Left renal pelvis (tissue), 4 donors: ENCODE data around the gene SPATA18. TPM values are rescaled to one million over a fixed set of nuclear protein-coding genes. Genes with fewer than 3 reads are reported as not detected.
"Not testable (repeated sequence)": the region's sequence is repeated elsewhere in the genome, so short reads cannot be mapped to it uniquely, and the experiment has no call there.

Source experiments
- DNase-seq, 4 donors: peaks; one replicate each; pipeline ENCODE4 v3.0.0-alpha.2; 2013; ENCODE audit warnings: low read depth in 4 of 4, low spot score in 3 of 4
- polyA plus RNA-seq, 4 donors: library from polyadenylated mRNA; unstranded; fragments of 120-200 nt; gene quantifications; one replicate each; pipeline ENCODE4 v1.2.1, GENCODE V29; 2013; ENCODE audit not compliant: insufficient read length in 4 of 4

SPATA18 gene
- polyA plus RNA-seq, 4 donors: 1.3 to 1.8 (median 1.5) TPM

- no peak for DNase-seq
These were observed 54.2 kb downstream of the SPATA18 start for GRCh38 chr4:52105276-52105675.

GRCh38 chr4:52106191-52106590 lies 55.1 kb downstream of the SPATA18 start:
- no peak for DNase-seq

- no peak for DNase-seq
These were observed 55.6 kb downstream of the SPATA18 start for GRCh38 chr4:52106660-52107059.

GRCh38 chr4:52107336-52107735 lies 56.2 kb downstream of the SPATA18 start:
- no peak for DNase-seq

- DNase-seq: no peak
These were observed 56.6 kb downstream of the SPATA18 start for GRCh38 chr4:52107745-52108144.

- no peak for DNase-seq
These were observed 59.1 kb downstream of the SPATA18 start for GRCh38 chr4:52110171-52110570.

GRCh38 chr4:52111995-52112394 lies 60.9 kb downstream of the SPATA18 start:
- no peak for DNase-seq

- DNase-seq: no peak
These were observed 61.3 kb downstream of the SPATA18 start for GRCh38 chr4:52112411-52112810.

- no peak for DNase-seq
These were observed 65.5 kb downstream of the SPATA18 start for GRCh38 chr4:52116641-52117040.

- no peak for DNase-seq
These were observed 75.1 kb downstream of the SPATA18 start for GRCh38 chr4:52126226-52126625.

GRCh38 chr4:52126966-52127365 lies 75.9 kb downstream of the SPATA18 start:
- no peak for DNase-seq

- DNase-seq: no peak
These were observed 84.1 kb downstream of the SPATA18 start for GRCh38 chr4:52135171-52135570.

GRCh38 chr4:52137152-52137551 lies 86.0 kb downstream of the SPATA18 start:
- not testable (repeated sequence) for DNase-seq

GRCh38 chr4:52142816-52143215 lies 91.7 kb downstream of the SPATA18 start:
- no peak for DNase-seq

GRCh38 chr4:52143815-52144214 lies 92.7 kb downstream of the SPATA18 start:
- no peak for DNase-seq

- no peak for DNase-seq
These were observed 93.3 kb downstream of the SPATA18 start for GRCh38 chr4:52144372-52144771.

Other genes with a start within 250 kb of the SPATA18 start
- 10 to 100 TPM; 40.4 to 64.5 (median 62.4) TPM for gene DCUN1D4, start 208.2 kb upstream of the SPATA18 start, polyA plus RNA-seq
- gene LRRC66, start 30.9 kb upstream of the SPATA18 start, polyA plus RNA-seq: 1 to 10 TPM in 1 of 4 donors, under 1 TPM in 3; 0.45 to 1.6 (median 0.76) TPM
- 10 to 100 TPM; 44.6 to 55.2 (median 50.5) TPM for gene SGCB, start 13.0 kb upstream of the SPATA18 start, polyA plus RNA-seq